H54 (cell line): ENCODE results near the gene CFTR.
A peak's percentile ranks its signal among the peaks of the same experiment; 100 is the strongest.

ENCODE experiments used
- DNase-seq: peaks from one replicate; pipeline ENCODE4 v3.0.0; 2011; ENCODE audit warnings: low spot score, mixed read lengths; ENCODE audit not compliant: insufficient read length
- FAIRE-seq: peaks from 3 replicates; lab custom pipeline; 2011; peaks lifted over from hg19 to GRCh38; lab: Jason Lieb, UNC
- POLR2A ChIP-seq: IDR thresholded peaks from 2 replicates; pipeline ENCODE4 v1.6.1; 2011; ENCODE audit warnings: low read depth, mild to moderate bottlenecking, low read length

The CFTR gene

GRCh38 chr7:117715784-117716445, 236.1 kb downstream of the CFTR start:
- DNase-seq (peak; percentile 9), FAIRE-seq (peak; percentile 30)
- TF ChIP-seq POLR2A = no peak

- DNase-seq = no peak
- FAIRE-seq = no peak
- no peak for TF ChIP-seq POLR2A
Observed at GRCh38 chr7:117716707-117717299, 237.0 kb downstream of the CFTR start.

GRCh38 chr7:117717357-117717756, 237.5 kb downstream of the CFTR start:
- no peak for FAIRE-seq
- no peak for DNase-seq
- no peak for TF ChIP-seq POLR2A
